H9 (cell line): ENCODE results near the gene CAMTA1. TPM values are rescaled to one million over a fixed set of nuclear protein-coding genes. Genes with fewer than 3 reads are reported as not detected.

ENCODE experiments used
- DNase-seq: peaks from one replicate; pipeline ENCODE4 v3.0.0-alpha.2; 2017
- H2AFZ ChIP-seq: one replicate; pipeline ENCODE4 v1.6.1; 2013; ENCODE audit warnings: mild to moderate bottlenecking, low read length, control low read depth, moderate library complexity
- H2AK5ac ChIP-seq: 2 replicates; pipeline ENCODE4 v1.6.1; 2013; ENCODE audit warnings: low read length, control low read depth, mixed read lengths; ENCODE audit not compliant: insufficient read length
- H2BK120ac ChIP-seq: one replicate; pipeline ENCODE4 v1.6.1; 2013; ENCODE audit warnings: low read depth, mild to moderate bottlenecking, low read length, control low read depth, inconsistent platforms; ENCODE audit not compliant: poor library complexity, severe bottlenecking
- H2BK12ac ChIP-seq: 2 replicates; pipeline ENCODE4 v1.6.1; 2013; ENCODE audit warnings: low read length, control low read depth, mixed read lengths, low read depth; ENCODE audit not compliant: insufficient read length
- H2BK15ac ChIP-seq: 2 replicates; pipeline ENCODE4 v1.6.1; 2013; ENCODE audit warnings: low read depth, low read length, control low read depth
- H2BK20ac ChIP-seq: one replicate; pipeline ENCODE4 v1.6.1; 2013; ENCODE audit warnings: low read depth, mild to moderate bottlenecking, low read length, control low read depth, inconsistent platforms; ENCODE audit not compliant: poor library complexity, severe bottlenecking
- H2BK5ac ChIP-seq: 2 replicates; pipeline ENCODE4 v1.6.1; 2013; ENCODE audit warnings: low read length, control low read depth, mixed read lengths; ENCODE audit not compliant: insufficient read length
- H3K14ac ChIP-seq: 2 replicates; pipeline ENCODE4 v1.6.1; 2013; ENCODE audit warnings: low read length, control low read depth; ENCODE audit not compliant: insufficient read depth
- H3K18ac ChIP-seq: 2 replicates; pipeline ENCODE4 v1.6.1; 2013; ENCODE audit warnings: low read depth, mild to moderate bottlenecking, mixed read lengths, low read length, control low read depth; ENCODE audit not compliant: insufficient read length
- H3K23ac ChIP-seq: 2 replicates; pipeline ENCODE4 v1.6.1; 2013; ENCODE audit warnings: low read length, control low read depth, mixed read lengths, low read depth; ENCODE audit not compliant: insufficient read length
- H3K23me2 ChIP-seq: 2 replicates; pipeline ENCODE4 v1.6.1; 2013; ENCODE audit warnings: low read depth, mild to moderate bottlenecking, mixed read lengths, low read length, control low read depth; ENCODE audit not compliant: insufficient read length, poor library complexity, severe bottlenecking
- H3K27ac ChIP-seq: 2 replicates; pipeline ENCODE4 v1.5.1; 2013; ENCODE audit warnings: low read length, control low read depth, mixed read lengths, low read depth; ENCODE audit not compliant: insufficient read length
- H3K27me3 ChIP-seq: 2 replicates; pipeline ENCODE4 v1.6.1; 2013; ENCODE audit warnings: low read length, control low read depth, inconsistent platforms; ENCODE audit not compliant: insufficient read depth
- H3K4ac ChIP-seq: 2 replicates; pipeline ENCODE4 v1.6.1; 2013; ENCODE audit warnings: low read depth, mild to moderate bottlenecking, control low read depth, inconsistent platforms, low read length, moderate library complexity
- H3K4me1 ChIP-seq: 2 replicates; pipeline ENCODE4 v1.6.1; 2013; ENCODE audit warnings: low read length, control low read depth, inconsistent platforms; ENCODE audit not compliant: insufficient read depth
- H3K4me2 ChIP-seq: 2 replicates; pipeline ENCODE4 v1.6.1; 2013; ENCODE audit warnings: low read length, control low read depth, mixed read lengths; ENCODE audit not compliant: insufficient read length, insufficient read depth
- H3K56ac ChIP-seq: 2 replicates; pipeline ENCODE4 v1.6.1; 2013; ENCODE audit warnings: low read depth, mild to moderate bottlenecking, mixed read lengths, low read length, control low read depth; ENCODE audit not compliant: insufficient read length
- H3K79me1 ChIP-seq: 2 replicates; pipeline ENCODE4 v1.6.1; 2013; ENCODE audit warnings: low read depth, mild to moderate bottlenecking, moderate library complexity, low read length, control low read depth, inconsistent platforms; ENCODE audit not compliant: insufficient read depth, poor library complexity, severe bottlenecking
- H3K79me2 ChIP-seq: 2 replicates; pipeline ENCODE4 v1.6.1; 2013; ENCODE audit warnings: low read length, control low read depth, inconsistent platforms; ENCODE audit not compliant: insufficient read depth
- H3K9ac ChIP-seq: 2 replicates; pipeline ENCODE4 v1.6.1; 2013; ENCODE audit warnings: low read length, control low read depth, mixed read lengths; ENCODE audit not compliant: insufficient read length; ENCODE audit errors: extremely low read depth
- H3K9me3 ChIP-seq: one replicate; pipeline ENCODE4 v1.6.1; 2013; ENCODE audit warnings: low read depth, low read length, inconsistent platforms; ENCODE audit not compliant: control insufficient read depth
- H3T11ph ChIP-seq: one replicate; pipeline ENCODE4 v1.6.1; 2013; ENCODE audit warnings: mild to moderate bottlenecking, low read length, control low read depth, inconsistent platforms
- H4K20me1 ChIP-seq: one replicate; pipeline ENCODE4 v1.6.1; 2013; ENCODE audit not compliant: control insufficient read depth, insufficient read length, insufficient read depth
- H4K5ac ChIP-seq: 2 replicates; pipeline ENCODE4 v1.6.1; 2013; ENCODE audit warnings: low read depth, mild to moderate bottlenecking, mixed read lengths, low read length, control low read depth; ENCODE audit not compliant: insufficient read length
- H4K8ac ChIP-seq: replicated peaks from 2 replicates; pipeline ENCODE4 v1.6.1; 2013; ENCODE audit warnings: low read length, control low read depth, mixed read lengths, low read depth; ENCODE audit not compliant: insufficient read length
- H4K91ac ChIP-seq: 2 replicates; pipeline ENCODE4 v1.6.1; 2013; ENCODE audit warnings: low read depth, mild to moderate bottlenecking, moderate library complexity, mixed read lengths, low read length, control low read depth; ENCODE audit not compliant: insufficient read length
- H3K27ac Mint-ChIP-seq, 3 experiments: 2 replicates in 2 of 3; 3 replicates in 1 of 3; pipeline ENCODE4 v1.8.0; 2020 to 2021; ENCODE audit warnings: mixed read lengths in 3 of 3, mild to moderate bottlenecking in 1 of 3, moderate library complexity in 1 of 3
- H3K27me3 Mint-ChIP-seq: 2 replicates; pipeline ENCODE4 v1.8.0; 2021; ENCODE audit warnings: low read depth, mild to moderate bottlenecking, moderate library complexity, mixed read lengths
- H3K36me3 Mint-ChIP-seq, 3 experiments: 2 replicates in 2 of 3; 3 replicates in 1 of 3; pipeline ENCODE4 v1.8.0; 2020 to 2021; ENCODE audit warnings: low read depth in 3 of 3, mixed read lengths in 3 of 3; ENCODE audit not compliant: insufficient read depth in 1 of 3
- H3K4me1 Mint-ChIP-seq, 2 experiments: 2 replicates each; pipeline ENCODE4 v1.8.0; 2020; ENCODE audit warnings: mixed read lengths in 2 of 2
- H3K4me3 Mint-ChIP-seq, 2 experiments: 2 replicates in 1 of 2; 3 replicates in 1 of 2; pipeline ENCODE4 v1.8.0; 2020 to 2021; ENCODE audit warnings: mild to moderate bottlenecking in 2 of 2, mixed read lengths in 2 of 2, moderate library complexity in 1 of 2
- H3K9me3 Mint-ChIP-seq, 2 experiments: 2 replicates in 1 of 2; 3 replicates in 1 of 2; pipeline ENCODE4 v1.8.0; 2020; ENCODE audit warnings: mild to moderate bottlenecking in 2 of 2, mixed read lengths in 2 of 2, moderate library complexity in 1 of 2
- CTCF ChIP-seq: fragments of 200-600 bp; sonication (generic); conservative IDR thresholded peaks from 3 replicates; pipeline ENCODE4 v1.8.0; 2021; ENCODE audit warnings: antibody characterized with exemption, mild to moderate bottlenecking
- WGBS: extraction: QIAGEN DNeasy Blood & Tissue Kit; methylation state at CpG from one replicate; pipeline ENCODE4 v1.1.7; 2013; ENCODE audit warnings: missing lambda C conversion rate, low lambda C conversion rate, mixed read lengths; ENCODE audit not compliant: insufficient read length; ENCODE audit errors: extremely low coverage; 5-methylcytosine and 5-hydroxymethylcytosine counted together
- total RNA-seq: library from RNA; stranded (reverse); gene quantifications from 2 replicates; pipeline ENCODE4 v1.2.1, GENCODE V29; 2021

Gene CAMTA1
- total RNA-seq, 1 experiment from 2014 or later, result 115 TPM

DNA sequence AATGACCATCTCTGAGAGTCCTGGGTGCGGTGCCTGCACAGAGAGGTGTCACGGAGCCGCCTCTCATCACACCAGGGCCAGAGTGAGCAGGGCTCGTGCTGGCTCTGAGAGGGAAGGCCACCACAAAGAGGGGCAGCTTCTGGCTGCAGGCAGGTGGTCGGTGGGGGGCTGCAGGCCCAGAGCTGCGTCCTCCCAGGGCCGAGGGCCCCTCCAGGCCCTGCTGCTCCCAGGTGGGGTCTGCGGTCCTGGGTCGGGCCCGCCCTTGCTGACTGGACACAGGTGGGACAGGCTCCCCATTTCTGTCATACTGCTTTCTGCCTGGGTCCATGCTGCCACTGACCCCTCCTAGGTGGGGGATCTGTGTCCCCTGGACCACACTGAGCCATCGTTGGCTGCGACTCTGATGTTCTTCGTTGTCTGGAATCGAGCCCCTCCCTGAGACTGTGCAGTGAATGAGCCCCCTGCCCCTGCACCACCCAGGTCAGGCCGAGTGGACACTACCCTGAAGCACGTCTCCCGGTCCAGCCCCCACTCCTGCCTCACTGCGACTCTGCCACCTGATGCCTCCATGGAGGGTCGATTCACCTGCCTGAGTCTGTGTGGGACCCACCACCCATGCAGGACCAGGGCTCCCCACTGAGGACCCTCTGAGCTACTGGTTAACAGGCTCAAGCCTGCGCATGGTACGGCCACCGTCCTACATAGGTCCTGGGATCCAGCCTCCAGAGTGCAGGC is 653.8 kb downstream of the CAMTA1 start:
- no peak overlapping the region for H3T11ph ChIP-seq
- no peak overlapping the region for H2BK15ac ChIP-seq
- no peaks in the 10 kb centered on the region for H3K4me1 ChIP-seq
- H3K36me3 Mint-ChIP-seq, result peaks cover 0 to 4% (median 3%) of the 10 kb centered on the region in 3 experiments; a peak in 4 of 7 replicates
- 0 out of 4 replicates have a peak, but pooled peaks cover 0 to 2% of the 10 kb centered on the region in 2 experiments for H3K4me1 Mint-ChIP-seq
- whole genome bisulfite sequencing, result no CpG with 5 or more reads among the region's 22 CpGs
- H3K14ac ChIP-seq, result no peak overlapping the region
- H3K18ac ChIP-seq, result no peak overlapping the region
- H3K27ac ChIP-seq, result no peak overlapping the region
- H3K23ac ChIP-seq, result no peak overlapping the region
- no peak overlapping the region for H2AK5ac ChIP-seq
- H3K56ac ChIP-seq, result no peak overlapping the region
- no peaks in the 10 kb centered on the region for H3K79me1 ChIP-seq
- TF ChIP-seq CTCF, result no peak
- no peak overlapping the region for H2BK20ac ChIP-seq
- no peaks in the 10 kb centered on the region for H3K23me2 ChIP-seq
- H3K4me3 Mint-ChIP-seq, result no peak overlapping the region
- no peaks in the 10 kb centered on the region for H4K20me1 ChIP-seq
- peaks cover 2% of the 10 kb centered on the region for H3K9me3 ChIP-seq
- H3K27me3 Mint-ChIP-seq, result no peaks in the 10 kb centered on the region; the same call in 1 of the 2 replicates
- H4K5ac ChIP-seq, result no peak overlapping the region
- H4K8ac ChIP-seq, result no peak overlapping the region
- no peak overlapping the region for H3K4ac ChIP-seq
- no peak for DNase-seq
- no peak overlapping the region for H3K9ac ChIP-seq
- no peak overlapping the region for H2BK12ac ChIP-seq
- peaks cover 4 to 6% of the 10 kb centered on the region in 2 experiments for H3K9me3 Mint-ChIP-seq
- no peak overlapping the region for H4K91ac ChIP-seq
- no peak overlapping the region for H2BK5ac ChIP-seq
- peak overlapping the region in 1 of 3 experiments; percentile 44; a peak in 1 of 7 replicates for H3K27ac Mint-ChIP-seq
- no peak overlapping the region for H3K4me2 ChIP-seq
- H3K27me3 ChIP-seq, result no peaks in the 10 kb centered on the region
- no peak overlapping the region for H2BK120ac ChIP-seq
- no peak overlapping the region for H2AFZ ChIP-seq
- no peaks in the 10 kb centered on the region for H3K79me2 ChIP-seq
